Measurements from ENCODE around the gene KCNH3.

KCNH3 gene

GRCh38 chr12:49547090-49547690 lies 8.4 kb downstream of the KCNH3 start:
- no peak for DNase-seq (ENCODE audit: low read depth)

DNA sequence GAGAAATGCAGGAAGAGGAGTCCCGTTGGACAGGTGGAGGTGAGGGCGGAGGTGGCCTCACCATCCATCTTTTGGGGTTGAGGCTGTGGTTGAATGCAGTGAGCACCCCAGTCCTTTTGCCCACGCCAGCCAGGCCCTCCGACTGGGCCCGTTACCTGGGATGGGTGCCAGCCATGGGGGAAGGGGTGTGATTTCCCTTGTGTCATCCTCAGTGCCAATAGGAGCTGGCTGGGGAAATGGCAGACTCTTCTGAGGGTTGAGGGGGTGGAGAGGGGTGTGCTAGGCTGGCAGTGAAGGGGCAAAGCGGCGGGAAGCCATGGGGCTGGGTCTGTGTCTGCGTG lies 9.6 kb downstream of the KCNH3 start:
- DNase-seq (ENCODE audit: low read depth): no peak

DNA sequence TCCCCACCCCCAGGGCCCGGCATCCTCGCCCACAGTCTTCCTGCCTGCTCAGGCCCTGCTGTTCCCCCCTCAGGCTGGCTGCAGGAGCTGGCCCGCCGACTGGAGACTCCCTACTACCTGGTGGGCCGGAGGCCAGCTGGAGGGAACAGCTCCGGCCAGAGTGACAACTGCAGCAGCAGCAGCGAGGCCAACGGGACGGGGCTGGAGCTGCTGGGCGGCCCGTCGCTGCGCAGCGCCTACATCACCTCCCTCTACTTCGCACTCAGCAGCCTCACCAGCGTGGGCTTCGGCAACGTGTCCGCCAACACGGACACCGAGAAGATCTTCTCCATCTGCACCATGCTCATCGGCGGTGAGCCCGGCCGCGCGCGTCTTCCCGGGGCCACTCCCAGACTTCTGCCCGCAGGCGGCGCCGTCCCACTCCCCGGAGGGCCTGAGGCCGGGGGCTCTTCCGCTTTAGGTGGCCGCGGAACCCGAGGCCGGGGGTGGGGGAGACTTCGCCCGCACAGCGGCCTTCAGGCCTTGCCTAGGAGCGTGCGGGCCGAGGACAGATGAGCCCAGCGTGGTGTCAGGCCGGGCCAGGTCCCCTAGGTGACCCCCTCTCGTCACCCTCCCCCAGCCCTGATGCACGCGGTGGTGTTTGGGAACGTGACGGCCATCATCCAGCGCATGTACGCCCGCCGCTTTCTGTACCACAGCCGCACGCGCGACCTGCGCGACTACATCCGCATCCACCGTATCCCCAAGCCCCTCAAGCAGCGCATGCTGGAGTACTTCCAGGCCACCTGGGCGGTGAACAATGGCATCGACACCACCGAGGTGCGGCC lies 10.2 kb downstream of the KCNH3 start:
- DNase-seq (ENCODE audit: low read depth): no peak

DNA sequence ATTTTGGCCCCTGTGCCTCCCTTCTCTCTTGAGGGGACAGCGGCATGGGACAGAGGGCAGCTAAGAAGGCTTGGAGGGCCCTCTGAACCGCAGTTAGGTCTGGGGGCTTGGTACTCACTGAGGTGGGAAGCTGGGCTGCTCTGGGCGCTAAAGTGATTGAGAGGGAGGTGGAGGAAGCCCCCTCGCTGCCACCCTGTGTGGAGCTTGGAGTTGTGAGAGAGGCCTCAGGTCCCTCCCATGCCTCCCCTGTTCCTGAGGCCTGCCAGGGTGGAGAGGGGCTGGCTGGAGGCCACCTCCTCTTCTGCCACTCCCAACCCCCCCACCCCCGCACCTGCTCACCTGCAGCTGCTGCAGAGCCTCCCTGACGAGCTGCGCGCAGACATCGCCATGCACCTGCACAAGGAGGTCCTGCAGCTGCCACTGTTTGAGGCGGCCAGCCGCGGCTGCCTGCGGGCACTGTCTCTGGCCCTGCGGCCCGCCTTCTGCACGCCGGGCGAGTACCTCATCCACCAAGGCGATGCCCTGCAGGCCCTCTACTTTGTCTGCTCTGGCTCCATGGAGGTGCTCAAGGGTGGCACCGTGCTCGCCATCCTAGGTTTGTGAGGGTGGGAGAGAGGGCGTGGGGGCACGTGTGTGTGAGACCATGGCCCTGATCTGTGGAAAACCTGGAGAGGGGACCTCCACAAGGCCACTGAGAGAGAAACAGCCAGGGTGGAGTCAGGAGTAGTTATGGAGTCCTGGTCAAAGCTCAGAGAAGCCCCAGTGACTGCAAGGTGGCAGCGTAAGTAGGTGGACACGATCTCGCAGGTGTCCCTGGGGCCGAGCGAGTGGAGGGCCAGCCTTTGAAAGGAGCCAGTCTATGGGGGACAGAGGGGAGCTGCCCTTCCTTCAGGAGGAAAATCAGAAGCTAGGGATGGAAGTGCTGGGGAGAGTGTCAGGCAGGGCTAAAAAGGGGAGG lies 11.2 kb downstream of the KCNH3 start:
- no peak for DNase-seq (ENCODE audit: low read depth)

- no peak for DNase-seq (ENCODE audit: low read depth)
Observed at GRCh38 chr12:49550693-49551252, 11.9 kb downstream of the KCNH3 start.

- peak; percentile 43 for DNase-seq (ENCODE audit: low read depth)
Observed at GRCh38 chr12:49552014-49552413, 13.2 kb downstream of the KCNH3 start.

DNA sequence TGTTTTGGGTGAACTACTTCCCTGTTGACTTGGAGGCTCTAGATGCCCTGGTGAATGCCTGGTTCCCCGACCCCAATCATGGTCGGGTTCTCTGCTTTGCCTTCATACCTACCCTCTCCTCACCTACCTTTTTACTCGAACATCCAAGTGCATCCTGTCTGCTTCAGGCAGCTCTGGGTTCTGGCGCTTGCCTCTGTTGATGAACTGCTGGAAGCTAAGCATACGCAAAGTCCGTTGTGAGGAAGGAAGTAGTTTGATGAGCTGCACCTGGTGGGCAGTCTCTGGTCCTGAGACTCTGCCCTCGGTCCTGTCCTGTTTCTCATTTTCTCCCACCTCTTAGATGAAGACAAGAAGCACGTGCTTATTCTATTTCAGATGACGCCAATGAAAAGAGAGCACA lies 13.6 kb downstream of the KCNH3 start:
- no peak for DNase-seq (ENCODE audit: low read depth)

DNA sequence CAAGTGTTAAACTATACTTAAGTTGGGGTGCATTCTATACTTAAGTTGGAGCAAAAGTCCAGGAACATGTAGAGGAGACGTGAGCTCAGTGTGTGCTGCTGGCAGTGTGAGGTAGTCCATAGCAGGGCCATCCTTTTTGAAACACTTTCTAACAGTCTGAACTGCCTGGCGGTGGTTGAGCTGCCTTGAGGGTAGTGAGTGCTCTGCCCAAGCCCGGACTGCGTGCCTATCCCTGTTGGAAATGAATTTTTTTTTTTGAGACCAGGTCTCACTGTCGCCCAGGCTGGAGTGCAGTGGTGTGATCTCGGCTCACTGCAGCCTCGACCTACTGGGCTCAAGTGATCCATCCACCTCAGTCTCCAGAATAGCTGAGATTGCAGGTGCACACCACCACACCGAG lies 14.1 kb downstream of the KCNH3 start:
- no peak for DNase-seq (ENCODE audit: low read depth)

GRCh38 chr12:49553512-49554088 lies 14.8 kb downstream of the KCNH3 start:
- DNase-seq (ENCODE audit: low read depth): peak; percentile 27

GRCh38 chr12:49554266-49554665 lies 15.4 kb downstream of the KCNH3 start:
- no peak for DNase-seq (ENCODE audit: low read depth)

DNA sequence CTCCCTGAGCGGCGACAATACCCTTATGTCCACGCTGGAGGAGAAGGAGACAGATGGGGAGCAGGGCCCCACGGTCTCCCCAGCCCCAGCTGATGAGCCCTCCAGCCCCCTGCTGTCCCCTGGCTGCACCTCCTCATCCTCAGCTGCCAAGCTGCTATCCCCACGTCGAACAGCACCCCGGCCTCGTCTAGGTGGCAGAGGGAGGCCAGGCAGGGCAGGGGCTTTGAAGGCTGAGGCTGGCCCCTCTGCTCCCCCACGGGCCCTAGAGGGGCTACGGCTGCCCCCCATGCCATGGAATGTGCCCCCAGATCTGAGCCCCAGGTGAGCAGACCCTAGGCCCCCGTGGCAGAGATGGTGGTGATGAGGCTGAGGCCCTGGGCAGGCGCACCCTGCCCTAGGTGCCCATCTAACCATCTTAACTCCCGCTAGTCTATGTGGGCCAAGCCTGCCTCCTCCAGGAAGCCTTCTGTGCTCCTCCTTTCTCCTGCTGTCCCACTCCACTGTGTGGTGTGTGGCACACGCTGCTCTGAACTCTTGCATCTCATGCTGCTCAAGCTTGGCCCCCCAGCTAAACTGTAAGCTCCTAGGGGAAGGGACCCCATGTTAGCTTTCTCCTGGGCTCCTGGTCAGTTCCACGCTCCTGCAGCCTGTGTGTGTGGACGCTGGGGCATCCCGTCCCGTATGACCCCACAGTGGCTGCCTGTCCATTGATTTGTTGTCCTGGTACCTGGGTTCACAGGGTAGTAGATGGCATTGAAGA lies 17.0 kb downstream of the KCNH3 start:
- DNase-seq (ENCODE audit: low read depth): no peak

DNA sequence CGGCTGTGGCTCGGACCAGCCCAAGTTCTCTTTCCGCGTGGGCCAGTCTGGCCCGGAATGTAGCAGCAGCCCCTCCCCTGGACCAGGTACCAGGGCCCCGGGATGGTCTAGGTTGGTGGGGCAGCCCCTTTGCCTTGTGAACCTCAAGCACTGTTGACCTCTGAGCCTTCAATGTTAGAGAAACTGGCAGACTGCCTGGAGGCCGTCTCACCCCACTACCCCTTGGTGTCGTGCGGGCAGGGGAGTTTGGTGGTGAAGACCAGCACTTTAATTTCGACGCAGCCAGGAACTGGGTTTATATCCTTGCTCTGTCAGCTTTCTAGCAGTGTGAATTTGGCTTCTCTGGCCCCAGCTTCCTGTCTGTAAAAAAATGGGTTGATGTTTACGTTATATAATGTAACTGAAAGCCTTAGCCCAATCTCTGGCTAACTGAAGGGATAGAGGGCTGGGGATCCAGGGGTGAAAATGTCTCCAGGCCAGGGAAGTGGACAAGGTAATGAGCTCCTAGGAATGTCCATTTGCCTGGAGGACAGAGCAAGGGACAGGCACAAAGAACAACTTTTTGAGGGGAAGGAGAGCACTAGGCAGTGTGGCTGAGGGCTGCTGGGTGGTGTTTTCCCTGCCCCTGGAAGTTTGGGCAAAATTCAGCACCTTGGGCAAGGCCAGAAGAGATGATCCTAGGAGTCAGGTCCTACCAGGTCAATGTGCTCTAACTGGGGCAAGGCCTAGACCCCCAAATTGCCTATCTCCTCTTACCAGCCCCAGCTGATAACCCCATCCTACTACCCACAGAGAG lies 17.8 kb downstream of the KCNH3 start:
- no peak for DNase-seq (ENCODE audit: low read depth)

DNA sequence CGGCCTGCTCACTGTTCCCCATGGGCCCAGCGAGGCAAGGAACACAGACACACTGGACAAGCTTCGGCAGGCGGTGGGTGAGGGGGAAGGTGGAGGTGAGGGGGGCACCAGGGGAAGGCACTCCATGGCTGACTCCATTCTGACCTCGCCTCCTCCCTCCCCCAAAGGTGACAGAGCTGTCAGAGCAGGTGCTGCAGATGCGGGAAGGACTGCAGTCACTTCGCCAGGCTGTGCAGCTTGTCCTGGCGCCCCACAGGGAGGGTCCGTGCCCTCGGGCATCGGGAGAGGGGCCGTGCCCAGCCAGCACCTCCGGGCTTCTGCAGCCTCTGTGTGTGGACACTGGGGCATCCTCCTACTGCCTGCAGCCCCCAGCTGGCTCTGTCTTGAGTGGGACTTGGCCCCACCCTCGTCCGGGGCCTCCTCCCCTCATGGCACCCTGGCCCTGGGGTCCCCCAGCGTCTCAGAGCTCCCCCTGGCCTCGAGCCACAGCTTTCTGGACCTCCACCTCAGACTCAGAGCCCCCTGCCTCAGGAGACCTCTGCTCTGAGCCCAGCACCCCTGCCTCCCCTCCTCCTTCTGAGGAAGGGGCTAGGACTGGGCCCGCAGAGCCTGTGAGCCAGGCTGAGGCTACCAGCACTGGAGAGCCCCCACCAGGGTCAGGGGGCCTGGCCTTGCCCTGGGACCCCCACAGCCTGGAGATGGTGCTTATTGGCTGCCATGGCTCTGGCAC lies 18.5 kb downstream of the KCNH3 start:
- DNase-seq (ENCODE audit: low read depth): no peak

DNA sequence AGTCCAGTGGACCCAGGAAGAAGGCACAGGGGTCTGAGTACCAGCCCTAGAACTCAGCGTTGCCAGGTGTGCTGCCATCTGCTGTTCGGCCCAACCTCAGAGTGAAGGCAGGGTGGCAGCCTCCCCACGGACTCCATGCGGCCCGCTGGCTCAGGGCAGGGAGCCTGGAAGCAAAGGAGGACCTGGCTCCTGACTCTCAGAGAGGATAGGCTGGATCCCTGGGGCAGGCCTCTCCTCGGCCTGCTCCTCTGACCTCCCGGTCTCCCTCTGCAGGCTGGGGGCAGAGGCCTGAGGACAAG lies 19.0 kb downstream of the KCNH3 start:
- DNase-seq (ENCODE audit: low read depth): no peak

DNA sequence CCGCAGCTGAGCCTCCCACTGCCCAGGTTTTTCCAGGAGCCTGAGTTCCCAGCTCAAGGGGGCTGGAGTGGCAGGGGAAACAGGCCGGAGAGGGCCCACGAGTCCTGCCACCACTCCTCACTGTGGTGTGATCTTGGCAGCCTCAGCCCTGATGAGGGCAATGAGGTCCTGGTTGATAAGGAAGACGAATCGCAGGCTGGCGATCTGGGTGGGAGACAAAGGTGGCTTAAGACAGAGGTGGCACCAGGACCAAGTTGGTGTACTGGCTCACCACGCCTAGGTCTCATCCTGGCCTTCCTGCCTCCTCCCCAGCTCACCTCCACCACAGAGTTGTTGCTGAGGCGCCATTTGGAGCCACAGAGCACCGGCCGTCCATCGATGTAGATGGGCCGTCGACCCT lies 19.7 kb downstream of the KCNH3 start:
- DNase-seq (ENCODE audit: low read depth): no peak

DNA sequence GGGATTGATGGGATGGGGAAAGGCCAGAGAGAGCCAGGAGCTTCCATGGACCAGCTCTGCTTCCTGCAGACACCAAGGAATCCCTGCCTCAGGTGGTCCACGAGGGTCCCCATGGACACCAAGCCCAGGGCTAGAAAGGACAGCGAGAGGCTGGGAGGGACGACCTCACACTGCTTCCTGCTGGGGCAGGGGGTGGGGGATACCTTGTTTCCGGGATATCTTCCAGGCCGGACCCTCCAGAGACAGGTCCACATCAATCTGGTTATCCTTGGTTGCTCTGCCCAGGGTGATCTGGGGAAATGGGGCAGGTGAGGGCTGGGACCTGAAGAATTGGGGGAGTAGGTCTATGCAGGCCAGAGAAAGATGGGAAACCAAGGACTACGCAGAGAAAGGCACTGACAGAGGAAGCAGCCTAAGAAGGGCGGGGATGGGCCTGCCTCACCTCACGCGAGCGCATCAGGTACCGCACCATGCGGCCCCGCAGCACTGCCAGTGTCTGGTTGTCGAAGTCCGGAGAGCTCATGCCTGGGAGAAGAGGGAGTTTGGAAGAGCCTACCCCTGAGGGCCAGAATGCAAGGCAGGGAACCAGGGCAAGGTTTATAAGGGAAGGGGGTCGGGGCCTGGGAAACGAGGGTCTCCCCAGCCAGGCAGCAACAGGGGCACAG lies 20.3 kb downstream of the KCNH3 start:
- no peak for DNase-seq (ENCODE audit: low read depth)

DNA sequence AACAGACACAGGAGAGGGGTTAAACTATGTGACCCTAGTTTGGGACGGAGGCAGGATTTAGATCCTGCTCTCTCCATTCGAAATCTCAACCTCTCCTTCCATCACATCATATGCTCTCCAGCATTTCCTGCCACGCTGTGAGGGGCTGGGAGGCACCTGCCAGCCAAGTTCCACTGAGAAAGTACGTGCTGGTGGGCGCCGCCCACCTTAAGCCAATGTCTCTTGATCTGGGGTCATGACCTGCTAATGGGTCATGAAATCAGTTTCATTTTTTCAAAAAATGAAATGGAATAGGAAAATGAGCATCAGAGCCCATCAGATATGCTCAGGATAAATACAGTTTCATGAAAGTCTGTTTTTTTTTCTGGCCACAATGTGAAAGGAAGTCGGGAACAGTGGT lies 21.9 kb downstream of the KCNH3 start:
- DNase-seq (ENCODE audit: low read depth): no peak

DNA sequence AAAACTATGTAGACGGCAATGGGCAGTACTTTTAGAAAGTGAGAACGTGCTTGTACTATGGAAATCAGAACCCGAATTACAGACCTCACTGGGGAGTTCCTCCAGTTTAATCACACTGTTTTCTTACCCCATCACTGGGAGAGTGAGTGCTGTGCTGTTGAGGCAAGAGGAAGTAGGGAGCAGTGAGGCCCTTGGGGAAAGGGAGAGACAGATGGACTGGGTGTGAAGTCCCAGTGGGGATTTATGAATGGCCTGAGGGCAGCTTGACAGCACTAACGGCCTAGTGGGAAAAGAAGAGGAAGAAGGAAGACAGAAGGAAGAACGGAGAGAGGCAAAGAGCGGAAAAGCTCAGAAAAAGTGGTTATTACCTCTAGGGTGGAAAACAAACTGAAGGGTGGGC lies 23.4 kb downstream of the KCNH3 start:
- DNase-seq (ENCODE audit: low read depth): no peak

GRCh38 chr12:49562831-49563230 lies 24.0 kb downstream of the KCNH3 start:
- DNase-seq (ENCODE audit: low read depth): no peak
